Duodenal mucosa (tissue), 2 donors: Measurements from ENCODE around the gene TWIST2.

ENCODE experiments used
- H3K27ac ChIP-seq: one replicate; pipeline ENCODE4 v1.7.0; 2013; ENCODE audit warnings: low read depth, low read length
- H3K27me3 ChIP-seq, 2 donors: one replicate each; pipeline ENCODE4 v1.7.0; 2013; ENCODE audit warnings: low read length in 2 of 2, control low read depth in 1 of 2; ENCODE audit not compliant: insufficient read depth in 2 of 2, control insufficient read depth in 1 of 2
- H3K36me3 ChIP-seq, 2 donors: one replicate each; pipeline ENCODE4 v1.7.0; 2013; ENCODE audit warnings: low read length in 2 of 2, control low read depth in 1 of 2; ENCODE audit not compliant: insufficient read depth in 2 of 2, control insufficient read depth in 1 of 2
- H3K4me1 ChIP-seq, 2 donors: one replicate each; pipeline ENCODE4 v1.7.0; 2013; ENCODE audit warnings: low read length in 2 of 2, control low read depth in 1 of 2; ENCODE audit not compliant: insufficient read depth in 2 of 2, control insufficient read depth in 1 of 2
- H3K4me3 ChIP-seq, 2 donors: one replicate each; pipeline ENCODE4 v1.7.0; 2013; ENCODE audit warnings: low read length in 2 of 2, low read depth in 1 of 2
- H3K9ac ChIP-seq, 2 donors: one replicate each; pipeline ENCODE4 v1.7.0; 2013; ENCODE audit warnings: low read length in 2 of 2, low read depth in 1 of 2
- H3K9me3 ChIP-seq, 2 donors: one replicate each; pipeline ENCODE4 v1.7.0; 2013; ENCODE audit warnings: low read length in 2 of 2, control low read depth in 1 of 2; ENCODE audit not compliant: control insufficient read depth in 1 of 2

The TWIST2 gene

GRCh38 chr2:238904177-238904576 lies 56.3 kb downstream of the TWIST2 start:
- H3K27me3 ChIP-seq, result peaks cover 0 to 4% of the 10 kb centered on the region in 2 donors
- no peaks in the 10 kb centered on the region for H3K36me3 ChIP-seq
- no peak overlapping the region for H3K27ac ChIP-seq
- no peaks in the 10 kb centered on the region for H3K4me1 ChIP-seq
- no peak overlapping the region for H3K4me3 ChIP-seq
- peaks cover 0 to 8% of the 10 kb centered on the region in 2 donors for H3K9me3 ChIP-seq
- no peak overlapping the region for H3K9ac ChIP-seq

GRCh38 chr2:238904716-238905115 lies 56.8 kb downstream of the TWIST2 start:
- peaks cover 0 to 4% of the 10 kb centered on the region in 2 donors for H3K27me3 ChIP-seq
- H3K4me1 ChIP-seq, result no peaks in the 10 kb centered on the region
- no peak overlapping the region for H3K4me3 ChIP-seq
- H3K27ac ChIP-seq, result no peak overlapping the region
- H3K9me3 ChIP-seq, result peaks cover 0 to 8% of the 10 kb centered on the region in 2 donors
- H3K36me3 ChIP-seq, result no peaks in the 10 kb centered on the region
- no peak overlapping the region for H3K9ac ChIP-seq

- H3K9ac ChIP-seq, result no peak overlapping the region
- H3K36me3 ChIP-seq, result no peaks in the 10 kb centered on the region
- no peak overlapping the region for H3K4me3 ChIP-seq
- peaks cover 0 to 8% of the 10 kb centered on the region in 2 donors for H3K9me3 ChIP-seq
- peaks cover 0 to 4% of the 10 kb centered on the region in 2 donors for H3K27me3 ChIP-seq
- H3K4me1 ChIP-seq, result no peaks in the 10 kb centered on the region
- H3K27ac ChIP-seq, result no peak overlapping the region
These were observed 57.3 kb downstream of the TWIST2 start for GRCh38 chr2:238905224-238905623.

GRCh38 chr2:238905644-238906043 lies 57.8 kb downstream of the TWIST2 start:
- Histone ChIP-seq H3K9ac (no peak overlapping the region), H3K9me3 (peaks cover 0 to 8% of the 10 kb centered on the region in 2 donors), H3K36me3 (no peaks in the 10 kb centered on the region), H3K4me3 (no peak overlapping the region), H3K4me1 (no peaks in the 10 kb centered on the region), H3K27me3 (peaks cover 0 to 4% of the 10 kb centered on the region in 2 donors), H3K27ac (no peak overlapping the region)

GRCh38 chr2:238906254-238906935 lies 58.5 kb downstream of the TWIST2 start:
- H3K27ac ChIP-seq, result no peak overlapping the region
- no peaks in the 10 kb centered on the region for H3K36me3 ChIP-seq
- no peak overlapping the region for H3K4me3 ChIP-seq
- no peak overlapping the region for H3K9ac ChIP-seq
- H3K4me1 ChIP-seq, result no peaks in the 10 kb centered on the region
- peaks cover 0 to 8% of the 10 kb centered on the region in 2 donors for H3K9me3 ChIP-seq
- peaks cover 0 to 4% of the 10 kb centered on the region in 2 donors for H3K27me3 ChIP-seq

GRCh38 chr2:238906936-238907716 lies 59.2 kb downstream of the TWIST2 start:
- H3K4me1 ChIP-seq, result no peaks in the 10 kb centered on the region
- peaks cover 0 to 3% of the 10 kb centered on the region in 2 donors for H3K36me3 ChIP-seq
- H3K9me3 ChIP-seq, result peaks cover 0 to 8% of the 10 kb centered on the region in 2 donors
- no peak overlapping the region for H3K9ac ChIP-seq
- no peak overlapping the region for H3K27ac ChIP-seq
- H3K27me3 ChIP-seq, result peaks cover 0 to 2% of the 10 kb centered on the region in 2 donors
- no peak overlapping the region for H3K4me3 ChIP-seq

- Histone ChIP-seq H3K9ac (no peak overlapping the region), H3K4me1 (no peaks in the 10 kb centered on the region), H3K4me3 (no peak overlapping the region), H3K36me3 (peaks cover 0 to 3% of the 10 kb centered on the region in 2 donors), H3K9me3 (peaks cover 0 to 8% of the 10 kb centered on the region in 2 donors), H3K27ac (no peak overlapping the region), H3K27me3 (no peaks in the 10 kb centered on the region)
These were observed 59.9 kb downstream of the TWIST2 start for GRCh38 chr2:238907717-238908173.

- Histone ChIP-seq H3K9me3 (peaks cover 0 to 8% of the 10 kb centered on the region in 2 donors), H3K4me3 (no peak overlapping the region), H3K36me3 (peaks cover 0 to 3% of the 10 kb centered on the region in 2 donors), H3K9ac (no peak overlapping the region), H3K27me3 (no peaks in the 10 kb centered on the region), H3K27ac (no peak overlapping the region), H3K4me1 (no peaks in the 10 kb centered on the region)
These were observed 61.4 kb downstream of the TWIST2 start for GRCh38 chr2:238908960-238909951.

- Histone ChIP-seq H3K36me3 (peaks cover 0 to 3% of the 10 kb centered on the region in 2 donors), H3K9me3 (peaks cover 0 to 8% of the 10 kb centered on the region in 2 donors), H3K27ac (no peak overlapping the region), H3K4me1 (no peaks in the 10 kb centered on the region), H3K9ac (no peak overlapping the region), H3K4me3 (no peak overlapping the region), H3K27me3 (no peaks in the 10 kb centered on the region)
These were observed 63.0 kb downstream of the TWIST2 start for GRCh38 chr2:238910751-238911351.
